ENCODE results near the gene CHRNA9. TPM values are rescaled to one million over a fixed set of nuclear protein-coding genes. Genes with fewer than 3 reads are reported as not detected.
A peak's percentile ranks its signal among the peaks of the same experiment; 100 is the strongest.

The CHRNA9 gene
- total and polyA plus RNA-seq, 2 of the 13 experiments (the other 11 are each of a cell fraction or from before 2014, with no cell fraction given) = not detected

DNA sequence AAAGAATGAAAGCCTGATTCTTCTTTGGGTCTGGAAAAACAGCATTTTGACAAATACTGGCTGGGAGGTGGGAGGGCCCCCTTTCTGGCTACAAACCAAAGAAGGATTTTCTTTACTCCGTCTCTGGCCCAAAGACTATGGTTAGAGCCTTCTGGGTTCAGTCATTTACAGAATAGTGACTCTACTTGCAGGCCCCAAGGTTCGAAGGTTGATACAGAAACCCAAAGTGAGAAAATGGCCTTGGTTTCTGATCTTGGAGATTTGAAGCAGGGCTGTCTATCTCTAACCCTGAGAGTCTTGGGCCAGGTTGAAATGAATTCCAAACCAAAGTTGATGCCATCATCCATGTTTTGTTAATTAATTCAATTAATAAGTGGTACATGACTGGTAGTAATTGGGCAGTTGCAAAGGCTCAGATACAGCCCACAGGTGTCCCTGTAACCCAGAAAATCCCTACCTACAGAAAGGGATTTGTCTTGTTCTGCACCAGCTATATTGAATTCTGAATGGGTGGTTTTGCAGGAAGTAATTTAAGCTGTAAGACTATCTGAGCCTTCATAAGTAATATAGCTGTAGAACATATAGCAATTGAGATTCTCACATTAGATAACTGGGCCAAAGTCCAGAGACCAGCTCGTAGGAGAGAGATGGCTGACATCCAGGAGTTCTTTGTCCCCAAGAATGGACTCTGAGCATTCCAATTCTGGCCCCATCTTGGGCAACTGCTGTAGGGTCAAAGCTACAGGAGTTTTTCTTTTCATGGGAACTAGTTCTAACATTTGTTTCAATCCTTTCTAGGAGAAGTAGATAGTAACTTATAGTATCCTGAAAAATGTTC, 34.5 kb downstream of the CHRNA9 start (continued):
- TF ChIP-seq CEBPB (IDR thresholded peaks at IDR 0.05; ENCODE audit: borderline replicate concordance, low read depth, low read length) (peak; percentile 52; the same call in 1 of the 2 replicates), MAZ (IDR thresholded peaks at IDR 0.05; ENCODE audit: borderline replicate concordance, low read depth, low read length) (no peak), MAZ (CRISPR knock-in tag; IDR thresholded peaks at IDR 0.05; ENCODE audit: low read depth) (no peak), SRY (CRISPR knock-in tag; IDR thresholded peaks at IDR 0.05) (no peak), REPIN1 (CRISPR knock-in tag; IDR thresholded peaks at IDR 0.05; ENCODE audit: borderline replicate concordance, low read depth) (no peak), SOX5 (CRISPR knock-in tag; IDR thresholded peaks at IDR 0.05; ENCODE audit: borderline replicate concordance) (peak; percentile 32; the same call in 1 of the 2 replicates), U2AF1 (optimal IDR thresholded peaks at IDR 0.05; ENCODE audit: low read depth, low read length) (no peak), ELF3 (CRISPR knock-in tag; IDR thresholded peaks at IDR 0.05) (0 out of 2 replicates have a peak, but pooled peaks have one; percentile 27), NFIC (IDR thresholded peaks at IDR 0.05; ENCODE audit: low read length) (0 out of 2 replicates have a peak, but pooled peaks have one; percentile 19), NCOA2 (CRISPR knock-in tag; IDR thresholded peaks at IDR 0.05) (peak; percentile 32; the same call in 1 of the 2 replicates), ZFY (CRISPR knock-in tag; IDR thresholded peaks at IDR 0.05) (no peak), HNF4A (CRISPR knock-in tag; IDR thresholded peaks at IDR 0.05) (peak; percentile 93), SOX6 (IDR thresholded peaks at IDR 0.05) (no peak), SOX6 (CRISPR knock-in tag; IDR thresholded peaks at IDR 0.05) (peak; percentile 23; the same call in 1 of the 2 replicates), TARDBP (CRISPR knock-in tag; IDR thresholded peaks at IDR 0.05) (no peak)
- TF ChIP-seq, protein P1, sequence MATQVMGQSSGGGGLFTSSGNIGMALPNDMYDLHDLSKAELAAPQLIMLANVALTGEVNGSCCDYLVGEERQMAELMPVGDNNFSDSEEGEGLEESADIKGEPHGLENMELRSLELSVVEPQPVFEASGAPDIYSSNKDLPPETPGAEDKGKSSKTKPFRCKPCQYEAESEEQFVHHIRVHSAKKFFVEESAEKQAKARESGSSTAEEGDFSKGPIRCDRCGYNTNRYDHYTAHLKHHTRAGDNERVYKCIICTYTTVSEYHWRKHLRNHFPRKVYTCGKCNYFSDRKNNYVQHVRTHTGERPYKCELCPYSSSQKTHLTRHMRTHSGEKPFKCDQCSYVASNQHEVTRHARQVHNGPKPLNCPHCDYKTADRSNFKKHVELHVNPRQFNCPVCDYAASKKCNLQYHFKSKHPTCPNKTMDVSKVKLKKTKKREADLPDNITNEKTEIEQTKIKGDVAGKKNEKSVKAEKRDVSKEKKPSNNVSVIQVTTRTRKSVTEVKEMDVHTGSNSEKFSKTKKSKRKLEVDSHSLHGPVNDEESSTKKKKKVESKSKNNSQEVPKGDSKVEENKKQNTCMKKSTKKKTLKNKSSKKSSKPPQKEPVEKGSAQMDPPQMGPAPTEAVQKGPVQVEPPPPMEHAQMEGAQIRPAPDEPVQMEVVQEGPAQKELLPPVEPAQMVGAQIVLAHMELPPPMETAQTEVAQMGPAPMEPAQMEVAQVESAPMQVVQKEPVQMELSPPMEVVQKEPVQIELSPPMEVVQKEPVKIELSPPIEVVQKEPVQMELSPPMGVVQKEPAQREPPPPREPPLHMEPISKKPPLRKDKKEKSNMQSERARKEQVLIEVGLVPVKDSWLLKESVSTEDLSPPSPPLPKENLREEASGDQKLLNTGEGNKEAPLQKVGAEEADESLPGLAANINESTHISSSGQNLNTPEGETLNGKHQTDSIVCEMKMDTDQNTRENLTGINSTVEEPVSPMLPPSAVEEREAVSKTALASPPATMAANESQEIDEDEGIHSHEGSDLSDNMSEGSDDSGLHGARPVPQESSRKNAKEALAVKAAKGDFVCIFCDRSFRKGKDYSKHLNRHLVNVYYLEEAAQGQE (IDR thresholded peaks at IDR 0.05; ENCODE audit: borderline replicate concordance in 1 of 2, low read depth in 1 of 2, low read length in 2 of 2) = no peak
- TF ChIP-seq, protein P2, sequence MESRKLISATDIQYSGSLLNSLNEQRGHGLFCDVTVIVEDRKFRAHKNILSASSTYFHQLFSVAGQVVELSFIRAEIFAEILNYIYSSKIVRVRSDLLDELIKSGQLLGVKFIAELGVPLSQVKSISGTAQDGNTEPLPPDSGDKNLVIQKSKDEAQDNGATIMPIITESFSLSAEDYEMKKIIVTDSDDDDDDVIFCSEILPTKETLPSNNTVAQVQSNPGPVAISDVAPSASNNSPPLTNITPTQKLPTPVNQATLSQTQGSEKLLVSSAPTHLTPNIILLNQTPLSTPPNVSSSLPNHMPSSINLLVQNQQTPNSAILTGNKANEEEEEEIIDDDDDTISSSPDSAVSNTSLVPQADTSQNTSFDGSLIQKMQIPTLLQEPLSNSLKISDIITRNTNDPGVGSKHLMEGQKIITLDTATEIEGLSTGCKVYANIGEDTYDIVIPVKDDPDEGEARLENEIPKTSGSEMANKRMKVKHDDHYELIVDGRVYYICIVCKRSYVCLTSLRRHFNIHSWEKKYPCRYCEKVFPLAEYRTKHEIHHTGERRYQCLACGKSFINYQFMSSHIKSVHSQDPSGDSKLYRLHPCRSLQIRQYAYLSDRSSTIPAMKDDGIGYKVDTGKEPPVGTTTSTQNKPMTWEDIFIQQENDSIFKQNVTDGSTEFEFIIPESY (CRISPR knock-in tag; IDR thresholded peaks at IDR 0.05) = no peak
- TF ChIP-seq, protein P3, sequence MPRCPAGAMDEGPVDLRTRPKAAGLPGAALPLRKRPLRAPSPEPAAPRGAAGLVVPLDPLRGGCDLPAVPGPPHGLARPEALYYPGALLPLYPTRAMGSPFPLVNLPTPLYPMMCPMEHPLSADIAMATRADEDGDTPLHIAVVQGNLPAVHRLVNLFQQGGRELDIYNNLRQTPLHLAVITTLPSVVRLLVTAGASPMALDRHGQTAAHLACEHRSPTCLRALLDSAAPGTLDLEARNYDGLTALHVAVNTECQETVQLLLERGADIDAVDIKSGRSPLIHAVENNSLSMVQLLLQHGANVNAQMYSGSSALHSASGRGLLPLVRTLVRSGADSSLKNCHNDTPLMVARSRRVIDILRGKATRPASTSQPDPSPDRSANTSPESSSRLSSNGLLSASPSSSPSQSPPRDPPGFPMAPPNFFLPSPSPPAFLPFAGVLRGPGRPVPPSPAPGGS (CRISPR knock-in tag; IDR thresholded peaks at IDR 0.05) = no peak
- TF ChIP-seq, protein P4, sequence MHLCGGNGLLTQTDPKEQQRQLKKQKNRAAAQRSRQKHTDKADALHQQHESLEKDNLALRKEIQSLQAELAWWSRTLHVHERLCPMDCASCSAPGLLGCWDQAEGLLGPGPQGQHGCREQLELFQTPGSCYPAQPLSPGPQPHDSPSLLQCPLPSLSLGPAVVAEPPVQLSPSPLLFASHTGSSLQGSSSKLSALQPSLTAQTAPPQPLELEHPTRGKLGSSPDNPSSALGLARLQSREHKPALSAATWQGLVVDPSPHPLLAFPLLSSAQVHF (CRISPR knock-in tag; IDR thresholded peaks at IDR 0.05) = no peak
- TF ChIP-seq, protein P5, sequence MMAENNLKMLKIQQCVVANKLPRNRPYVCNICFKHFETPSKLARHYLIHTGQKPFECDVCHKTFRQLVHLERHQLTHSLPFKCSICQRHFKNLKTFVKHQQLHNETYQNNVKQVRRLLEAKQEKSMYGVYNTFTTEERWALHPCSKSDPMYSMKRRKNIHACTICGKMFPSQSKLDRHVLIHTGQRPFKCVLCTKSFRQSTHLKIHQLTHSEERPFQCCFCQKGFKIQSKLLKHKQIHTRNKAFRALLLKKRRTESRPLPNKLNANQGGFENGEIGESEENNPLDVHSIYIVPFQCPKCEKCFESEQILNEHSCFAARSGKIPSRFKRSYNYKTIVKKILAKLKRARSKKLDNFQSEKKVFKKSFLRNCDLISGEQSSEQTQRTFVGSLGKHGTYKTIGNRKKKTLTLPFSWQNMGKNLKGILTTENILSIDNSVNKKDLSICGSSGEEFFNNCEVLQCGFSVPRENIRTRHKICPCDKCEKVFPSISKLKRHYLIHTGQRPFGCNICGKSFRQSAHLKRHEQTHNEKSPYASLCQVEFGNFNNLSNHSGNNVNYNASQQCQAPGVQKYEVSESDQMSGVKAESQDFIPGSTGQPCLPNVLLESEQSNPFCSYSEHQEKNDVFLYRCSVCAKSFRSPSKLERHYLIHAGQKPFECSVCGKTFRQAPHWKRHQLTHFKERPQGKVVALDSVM (CRISPR knock-in tag; IDR thresholded peaks at IDR 0.05) = no peak
